ACC112 (cell line): ENCODE results near the gene SLX9.
A peak's percentile ranks its signal among the peaks of the same experiment; 100 is the strongest.

ENCODE experiments used
- H2AFZ ChIP-seq: fragments of 200-600 bp; sonication (generic); one replicate; pipeline ENCODE4 v1.6.0; 2017; ENCODE audit warnings: antibody characterized with exemption, low read length; ENCODE audit not compliant: unreplicated experiment
- H3K27ac ChIP-seq: fragments of 200-600 bp; sonication (generic); 2 replicates; pipeline ENCODE4 v1.5.1; 2014; ENCODE audit warnings: low read depth, mild to moderate bottlenecking, antibody characterized with exemption, low read length, moderate library complexity
- H3K27me3 ChIP-seq: fragments of 200-600 bp; sonication (generic); 2 replicates; pipeline ENCODE4 v1.6.1; 2014; ENCODE audit warnings: mild to moderate bottlenecking, antibody characterized with exemption, low read length, moderate library complexity, mixed read lengths; ENCODE audit not compliant: insufficient read depth
- H3K36me3 ChIP-seq: fragments of 200-600 bp; sonication (generic); 2 replicates; pipeline ENCODE4 v1.6.1; 2016; ENCODE audit warnings: mild to moderate bottlenecking, antibody characterized with exemption, low read length, moderate library complexity, mixed read lengths; ENCODE audit not compliant: insufficient read depth
- H3K4me1 ChIP-seq: fragments of 200-600 bp; sonication (generic); one replicate; pipeline ENCODE4 v1.6.1; 2016; ENCODE audit warnings: low read length, mixed read lengths; ENCODE audit not compliant: insufficient read depth, unreplicated experiment, control insufficient read depth
- H3K4me3 ChIP-seq: fragments of 200-600 bp; sonication (generic); 2 replicates; pipeline ENCODE4 v1.5.1; 2014; ENCODE audit warnings: mild to moderate bottlenecking, low read depth, low read length
- H3K79me2 ChIP-seq: fragments of 200-600 bp; sonication (generic); one replicate; pipeline ENCODE4 v1.6.0; 2016; ENCODE audit warnings: low read length; ENCODE audit not compliant: control insufficient read depth, unreplicated experiment, insufficient read depth

SLX9 gene

DNA sequence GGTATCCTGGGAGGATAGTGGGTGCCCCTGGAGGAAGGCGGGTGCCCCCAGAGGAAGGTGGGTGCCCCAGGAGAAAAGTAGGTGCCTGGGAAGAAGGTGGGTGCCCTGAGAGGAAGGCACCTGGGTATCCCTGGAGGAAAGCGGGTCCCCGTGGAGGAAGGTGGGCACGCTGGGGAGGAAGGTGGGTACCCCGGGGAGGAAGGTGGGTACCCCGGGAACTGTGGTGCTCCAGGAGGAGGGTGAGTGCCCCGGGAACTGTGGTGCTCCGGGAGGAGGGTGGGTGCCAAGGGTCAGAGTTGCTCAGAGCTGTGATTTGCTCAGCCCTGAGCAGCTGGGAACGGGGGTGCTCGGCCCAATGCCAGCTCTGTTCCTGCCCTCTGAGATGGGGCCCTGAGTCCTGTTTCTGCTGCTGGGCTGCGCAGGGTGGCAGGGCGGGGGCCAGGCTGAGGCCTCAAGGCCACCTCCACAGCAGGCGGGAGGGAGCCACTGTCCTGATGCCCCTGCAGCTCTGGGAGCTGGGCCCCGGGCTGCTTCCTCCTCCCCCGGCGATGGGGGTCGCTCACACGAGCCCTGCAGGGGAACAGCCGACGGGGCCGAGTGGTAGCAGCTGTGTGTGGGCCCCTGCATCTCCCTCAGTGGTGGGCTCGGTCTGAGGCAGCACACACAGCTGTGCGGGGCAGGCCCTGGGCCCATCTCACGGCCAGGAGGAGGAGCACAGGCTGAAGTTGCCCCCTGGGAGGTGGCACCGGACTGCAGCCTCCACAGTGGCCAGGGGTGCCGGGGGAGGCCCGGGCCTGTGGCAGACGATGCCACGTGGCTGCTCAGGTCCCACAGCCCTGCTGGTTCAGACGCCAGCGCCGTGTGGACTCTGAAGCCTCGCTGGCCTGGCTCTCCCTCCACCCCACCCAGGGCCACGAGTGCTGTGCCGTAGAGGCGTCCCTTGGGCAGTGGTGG lies 57.4 kb downstream of the SLX9 start:
- H2AFZ ChIP-seq, result no peak overlapping the region
- H3K27me3 ChIP-seq, result no peaks in the 10 kb centered on the region
- H3K27ac ChIP-seq, result no peak overlapping the region
- no peaks in the 10 kb centered on the region for H3K36me3 ChIP-seq
- no peak overlapping the region for H3K4me3 ChIP-seq
- H3K79me2 ChIP-seq, result no peaks in the 10 kb centered on the region
- peaks cover 10% of the 10 kb centered on the region for H3K4me1 ChIP-seq

DNA sequence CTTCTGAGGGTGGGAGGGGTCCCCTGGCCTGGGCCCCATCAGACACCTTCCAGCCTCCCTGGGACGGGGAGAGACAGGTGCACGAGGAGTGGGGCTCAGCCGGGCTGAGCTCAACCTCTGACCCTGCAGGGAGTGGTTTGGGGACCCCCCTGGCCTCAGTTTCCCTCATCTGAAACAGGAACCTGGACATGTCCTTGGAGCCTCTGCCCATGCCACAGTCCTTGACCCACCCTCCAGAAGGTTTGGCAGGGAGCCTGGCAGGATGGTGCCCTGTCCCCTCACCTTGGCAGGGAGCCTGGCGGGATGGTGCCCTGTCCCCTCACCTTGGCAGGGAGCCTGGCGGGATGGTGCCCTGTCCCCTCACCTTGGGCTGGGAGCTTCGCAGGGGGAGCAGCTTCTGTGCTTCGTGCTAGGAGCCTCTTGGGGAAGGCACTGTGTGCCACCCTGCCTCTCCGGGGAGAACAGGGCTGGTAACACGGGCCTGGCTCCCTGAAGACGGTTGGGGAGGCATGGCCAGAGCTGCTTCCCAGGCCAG lies 58.3 kb downstream of the SLX9 start:
- Histone ChIP-seq H3K27ac (no peak overlapping the region), H3K4me3 (no peak overlapping the region), H2AFZ (no peak overlapping the region), H3K79me2 (no peaks in the 10 kb centered on the region), H3K4me1 (peaks cover 10% of the 10 kb centered on the region), H3K27me3 (no peaks in the 10 kb centered on the region), H3K36me3 (no peaks in the 10 kb centered on the region)

DNA sequence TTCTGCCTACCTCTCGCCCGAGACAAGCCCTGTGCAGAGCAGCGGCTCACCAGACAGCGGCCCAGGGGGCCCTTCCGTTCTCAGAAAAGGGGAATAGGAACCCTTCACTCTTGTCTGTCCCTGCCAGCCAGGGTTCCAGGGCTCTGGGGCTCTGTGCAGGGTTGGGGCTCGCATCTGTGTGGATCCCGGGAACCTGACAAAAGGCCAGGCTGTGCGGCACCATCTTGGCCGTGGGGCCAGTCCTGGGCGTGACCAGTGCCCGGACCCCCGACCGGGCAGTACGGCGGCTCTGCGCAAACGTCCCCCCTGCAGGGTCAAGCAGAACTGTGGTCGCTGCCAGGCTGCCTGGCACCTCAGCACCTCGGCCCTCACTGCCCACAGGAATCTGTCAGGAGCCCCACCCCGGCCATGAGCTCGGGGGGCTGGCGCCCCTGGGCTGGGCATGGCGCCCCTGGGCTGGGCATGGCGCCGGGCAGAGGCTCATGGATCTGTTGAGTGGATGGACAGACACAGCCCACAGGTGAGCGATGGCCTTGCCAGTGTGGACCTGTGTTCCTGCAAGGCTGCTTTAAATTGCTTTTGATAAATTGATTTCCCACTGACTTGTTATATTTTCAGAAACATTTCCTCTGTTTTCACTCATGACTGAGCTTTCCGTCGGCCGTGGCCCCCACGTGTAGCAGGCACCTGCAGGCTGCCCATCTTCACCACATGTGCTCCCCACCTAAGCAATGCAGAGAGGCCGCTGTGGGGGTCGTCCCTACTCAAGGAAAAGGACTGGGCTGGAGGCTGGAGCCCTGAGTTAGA lies 59.0 kb downstream of the SLX9 start:
- Histone ChIP-seq H3K36me3 (no peaks in the 10 kb centered on the region), H2AFZ (no peak overlapping the region), H3K27me3 (no peaks in the 10 kb centered on the region), H3K4me3 (no peak overlapping the region), H3K27ac (no peak overlapping the region), H3K4me1 (peaks cover 10% of the 10 kb centered on the region), H3K79me2 (no peaks in the 10 kb centered on the region)

DNA sequence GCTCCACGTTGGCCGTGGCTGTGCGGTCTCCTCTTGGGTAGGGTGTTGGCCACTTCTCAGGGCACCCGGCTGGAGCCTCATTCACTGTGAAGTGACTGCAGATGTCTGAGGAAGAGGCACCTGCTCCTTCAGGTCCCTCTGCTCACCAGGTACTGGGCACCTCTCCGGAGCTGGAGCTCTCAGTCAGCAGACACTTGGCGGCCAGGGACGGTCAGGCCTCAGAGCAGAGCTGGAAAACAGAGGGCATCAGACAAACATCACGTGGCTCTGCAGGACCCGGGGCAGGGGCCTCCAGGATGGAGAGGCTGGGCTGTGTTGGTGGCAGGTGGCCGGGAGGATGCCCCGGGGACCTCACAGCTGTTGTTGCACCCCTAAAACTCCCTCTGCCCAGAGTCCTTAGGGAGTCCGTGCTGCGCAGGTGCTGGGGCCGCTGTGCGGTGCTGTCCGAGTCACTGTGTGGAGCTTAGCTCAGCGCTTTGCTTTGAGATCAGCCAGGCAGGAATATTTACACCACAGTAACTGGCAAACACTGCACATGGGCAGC lies 59.7 kb downstream of the SLX9 start:
- Histone ChIP-seq H3K4me3 (no peak overlapping the region), H3K4me1 (peaks cover 10% of the 10 kb centered on the region), H3K36me3 (no peaks in the 10 kb centered on the region), H3K27ac (no peak overlapping the region), H3K27me3 (no peaks in the 10 kb centered on the region), H2AFZ (no peak overlapping the region), H3K79me2 (no peaks in the 10 kb centered on the region)

DNA sequence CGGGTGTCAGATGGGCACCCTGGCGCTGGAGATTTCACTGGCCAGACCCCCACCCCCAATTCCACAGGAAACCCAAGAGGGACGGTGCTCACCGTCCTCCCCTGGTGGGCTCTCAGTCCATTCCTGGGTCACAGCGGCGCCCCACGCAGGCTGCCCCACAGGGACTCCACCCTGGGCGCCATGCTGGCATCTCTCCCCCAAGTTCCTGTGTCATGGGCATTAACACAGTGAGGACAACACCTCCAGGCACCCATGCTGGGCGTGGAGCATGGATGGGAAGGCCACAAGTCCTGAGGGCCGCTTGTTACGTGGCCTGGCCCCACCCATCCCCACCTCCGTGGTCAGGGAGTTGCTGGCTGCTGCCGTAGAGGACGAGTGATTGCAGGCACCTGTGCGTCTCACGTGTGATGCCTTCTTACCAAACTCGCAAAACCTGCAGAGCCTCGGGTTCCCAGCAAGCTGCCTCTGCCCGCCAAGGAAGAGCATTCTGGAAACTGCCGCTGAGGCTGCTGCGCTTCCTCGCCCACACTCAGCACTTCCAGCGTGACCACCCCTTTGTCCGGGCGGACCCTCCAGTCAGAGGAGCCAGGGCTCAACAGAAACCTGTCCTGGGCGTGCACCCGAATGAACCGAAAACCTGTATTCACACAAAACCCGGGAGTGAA lies 60.3 kb downstream of the SLX9 start:
- H3K4me3 ChIP-seq, result no peak overlapping the region
- peaks cover 10% of the 10 kb centered on the region for H3K4me1 ChIP-seq
- no peaks in the 10 kb centered on the region for H3K36me3 ChIP-seq
- no peaks in the 10 kb centered on the region for H3K79me2 ChIP-seq
- no peak overlapping the region for H3K27ac ChIP-seq
- no peak overlapping the region for H2AFZ ChIP-seq
- H3K27me3 ChIP-seq, result no peaks in the 10 kb centered on the region

DNA sequence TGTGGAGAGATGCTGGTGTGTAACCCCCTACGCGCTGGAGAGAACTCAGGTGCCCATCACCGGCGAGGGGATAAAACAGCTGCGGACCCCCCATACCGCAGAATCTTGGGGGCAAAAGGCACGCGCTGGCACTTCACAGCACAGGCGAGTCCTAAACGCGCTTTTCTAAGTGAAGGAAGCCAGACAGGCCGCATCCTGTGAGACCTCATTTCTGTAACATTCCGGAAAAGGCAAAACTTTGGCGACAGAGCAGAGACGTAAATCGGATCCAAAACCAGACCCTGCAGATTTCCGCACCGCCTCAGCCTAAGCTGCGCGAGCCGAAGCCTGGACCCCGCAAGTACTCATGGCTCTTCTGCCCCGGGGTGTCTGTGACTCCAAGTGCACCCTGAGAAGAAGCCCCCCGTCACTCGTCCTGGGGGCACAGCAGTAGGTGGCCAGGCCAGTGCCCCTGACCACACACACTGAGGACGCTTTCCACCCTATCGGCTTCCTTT lies 60.9 kb downstream of the SLX9 start:
- Histone ChIP-seq H3K79me2 (no peaks in the 10 kb centered on the region), H3K4me1 (peaks cover 10% of the 10 kb centered on the region), H3K36me3 (no peaks in the 10 kb centered on the region), H3K4me3 (peak overlapping the region; percentile 57), H3K27ac (no peak overlapping the region), H2AFZ (no peak overlapping the region), H3K27me3 (no peaks in the 10 kb centered on the region)

DNA sequence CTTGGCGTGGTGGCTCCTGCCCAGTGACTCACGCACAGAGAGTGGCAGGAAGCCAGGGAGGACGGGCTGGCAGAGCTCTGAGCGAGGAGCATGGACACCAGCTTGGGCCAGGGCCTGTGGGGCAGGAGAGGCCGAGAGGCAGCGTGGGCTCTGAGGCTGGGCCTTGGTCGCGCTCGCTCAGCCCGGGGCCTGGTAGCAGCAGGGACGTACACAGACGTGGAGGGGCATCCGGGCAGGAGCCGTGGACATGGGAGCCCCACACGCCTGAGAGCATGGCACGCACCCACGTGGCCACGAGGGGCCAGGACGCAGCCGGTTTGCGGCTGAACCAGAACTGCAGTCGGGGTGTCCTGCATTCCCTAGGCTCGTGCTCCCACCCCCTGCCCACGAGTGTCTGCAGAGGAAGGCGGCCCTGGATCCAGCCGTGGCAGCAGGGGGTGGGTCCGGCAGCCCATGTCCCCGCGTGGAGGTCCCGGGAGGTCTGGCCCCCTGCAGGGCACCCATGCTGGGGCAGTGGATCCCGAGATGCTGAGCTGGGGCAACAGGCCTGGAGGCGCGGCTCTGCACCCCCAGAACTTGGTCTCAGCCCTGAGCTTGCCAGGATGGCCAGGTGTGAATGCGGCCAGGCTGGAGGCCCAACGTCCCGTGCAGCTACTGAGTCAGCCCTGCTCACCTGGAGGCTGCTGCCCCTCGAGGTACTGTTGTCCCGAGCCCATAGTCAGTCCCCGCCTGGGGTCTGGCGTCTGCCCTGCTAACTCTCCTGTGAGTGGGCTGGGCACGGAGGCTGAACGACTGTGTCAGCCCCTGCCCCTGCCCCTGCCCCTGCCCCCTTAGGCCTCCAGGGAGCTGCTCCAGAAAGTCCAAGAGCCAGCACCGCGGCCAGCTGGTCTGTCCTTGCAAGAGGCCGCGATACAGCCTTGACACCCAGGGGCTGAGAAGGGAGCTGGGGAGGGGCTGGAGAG lies 61.6 kb downstream of the SLX9 start:
- no peaks in the 10 kb centered on the region for H3K36me3 ChIP-seq
- H3K79me2 ChIP-seq, result no peaks in the 10 kb centered on the region
- H2AFZ ChIP-seq, result no peak overlapping the region
- no peak overlapping the region for H3K27ac ChIP-seq
- no peaks in the 10 kb centered on the region for H3K27me3 ChIP-seq
- H3K4me3 ChIP-seq, result peak overlapping the region; percentile 57
- H3K4me1 ChIP-seq, result peaks cover 10% of the 10 kb centered on the region

DNA sequence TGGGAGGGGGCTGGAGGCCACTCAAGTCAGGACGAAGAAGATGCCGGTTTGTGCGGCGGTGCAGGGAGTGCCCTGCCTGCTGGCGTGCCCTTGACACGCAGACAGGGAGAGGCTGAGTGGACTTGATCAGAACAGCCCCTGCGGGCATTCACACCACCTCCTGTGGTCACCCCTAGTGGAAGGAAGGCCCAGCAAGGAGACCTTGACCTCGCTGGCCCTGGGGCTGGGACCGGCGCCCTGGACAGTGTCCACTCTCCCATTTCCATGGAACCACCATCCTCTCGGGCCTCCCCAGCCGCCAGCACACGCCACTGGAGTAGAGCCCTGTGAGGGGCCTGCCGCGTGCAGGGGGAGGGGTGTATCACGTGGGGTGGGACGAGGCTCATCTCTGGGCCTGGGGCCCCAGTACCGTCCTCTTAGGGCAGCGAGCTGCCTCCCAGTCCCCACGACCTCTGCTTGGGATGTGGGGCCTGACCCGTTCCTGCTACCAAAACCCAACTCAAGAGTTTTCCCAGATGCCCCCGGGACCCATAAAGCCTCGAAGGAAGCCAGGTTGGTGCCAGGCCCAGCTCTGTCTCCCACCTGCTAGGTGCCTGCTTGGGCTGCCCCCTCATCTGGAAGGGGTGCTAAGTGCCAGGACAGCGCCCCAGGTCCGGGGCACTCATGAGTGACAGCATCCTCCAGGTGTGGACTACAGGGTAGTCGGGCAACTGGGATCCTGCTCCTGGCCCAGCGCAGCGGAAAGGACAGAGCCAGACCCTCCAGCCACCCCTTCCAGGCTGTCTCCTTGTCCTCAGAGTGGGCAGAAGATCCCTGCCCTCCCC lies 62.8 kb downstream of the SLX9 start:
- Histone ChIP-seq H3K36me3 (no peaks in the 10 kb centered on the region), H3K4me1 (peaks cover 10% of the 10 kb centered on the region), H3K79me2 (no peaks in the 10 kb centered on the region), H3K27ac (no peak overlapping the region), H2AFZ (no peak overlapping the region), H3K4me3 (no peak overlapping the region), H3K27me3 (no peaks in the 10 kb centered on the region)
